Peyer's patch (tissue), 4 donors: Measurements from ENCODE around the gene PALLD. TPM values are rescaled to one million over a fixed set of nuclear protein-coding genes. Genes with fewer than 3 reads are reported as not detected.

ENCODE experiments used
- DNase-seq, 3 donors: peaks; one replicate each; pipeline ENCODE4 v3.0.0-alpha.2; 2017 to 2019
- H3K27ac ChIP-seq, 4 donors: fragments of 200-600 bp; sonication (generic); one replicate each; pipeline ENCODE4 v1.5.1; 2016 to 2019
- H3K27me3 ChIP-seq, 2 donors: fragments of 200-600 bp; sonication (generic); one replicate each; pipeline ENCODE4 v1.5.1; 2019
- H3K36me3 ChIP-seq, 3 donors: fragments of 200-600 bp; sonication (generic); one replicate each; pipeline ENCODE4 v1.5.1; 2016 to 2019
- H3K4me1 ChIP-seq, 4 donors: fragments of 200-600 bp; sonication (generic); one replicate each; pipeline ENCODE4 v1.5.1; 2016 to 2019
- H3K4me3 ChIP-seq, 4 donors: fragments of 200-600 bp; sonication (generic); 1 replicate in 3 of 4; 2 replicates in 1 of 4; pipeline ENCODE4 v1.5.1; 2016 to 2019; ENCODE audit warnings: mild to moderate bottlenecking in 1 of 4
- H3K9me3 ChIP-seq, 4 donors: fragments of 200-600 bp; sonication (generic); one replicate each; pipeline ENCODE4 v1.5.1; 2016 to 2019; ENCODE audit warnings: mild to moderate bottlenecking in 1 of 4
- POLR2A ChIP-seq, 2 donors: fragments of 450-650 bp; IDR thresholded peaks; one replicate each; pipeline ENCODE4 v1.5.1; 2017; ENCODE audit warnings: antibody characterized with exemption in 2 of 2, mild to moderate bottlenecking in 2 of 2, moderate library complexity in 2 of 2
- total RNA-seq, 4 donors: library from RNA; depleted of rRNA; stranded (reverse); fragments of >200 nt; gene quantifications; one replicate each; pipeline ENCODE4 v1.1.0, GENCODE V29; 2016
- TF ChIP-seq, protein P1 (sequence below), 6 experiments: fragments of 450-650 bp in 4 of 6; fragments of 200-600 bp in 2 of 6; sonication (generic) in 1 of 6; IDR thresholded peaks; one replicate each; pipeline ENCODE4 v1.5.1; 2017 to 2019; ENCODE audit warnings: antibody characterized with exemption in 6 of 6, mild to moderate bottlenecking in 3 of 6, moderate library complexity in 1 of 6

Gene PALLD
- total RNA-seq, 4 donors from 2014 or later = 68.0 to 175 (median 78.4) TPM

DNA sequence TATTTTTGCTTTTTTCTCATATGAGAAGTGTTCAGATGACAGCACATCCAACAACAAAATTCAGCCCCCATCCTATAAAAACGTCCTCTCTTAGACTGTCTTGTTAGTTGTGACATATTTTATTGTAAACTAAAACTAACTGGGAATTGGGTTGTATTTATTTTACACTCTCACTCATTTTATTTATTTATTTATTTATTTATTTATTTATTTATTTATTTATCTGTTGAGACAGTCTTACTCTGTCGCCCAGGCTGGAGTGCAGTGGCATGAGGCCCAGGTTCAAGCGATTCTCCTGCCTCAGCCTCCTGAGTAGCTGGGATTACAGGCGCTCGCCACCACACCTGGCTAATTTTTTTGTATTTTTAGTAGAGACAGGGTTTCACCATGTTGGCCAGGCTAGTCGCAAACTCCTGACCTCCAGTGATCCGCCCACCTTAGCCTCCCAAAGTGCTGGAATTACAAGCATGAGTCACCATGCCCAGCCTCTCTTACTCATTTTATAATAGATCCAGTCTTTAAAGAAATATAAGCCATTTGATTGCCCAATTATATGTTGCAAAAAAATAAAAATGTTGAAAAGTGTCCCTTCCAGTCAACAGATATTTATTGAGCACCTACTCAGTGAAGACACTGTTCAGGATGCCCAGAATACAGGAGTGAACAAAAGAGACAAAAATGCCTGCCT, 44.6 kb downstream of the PALLD start:
- TF ChIP-seq POLR2A (IDR thresholded peaks at IDR 0.05) = no peak
- TF ChIP-seq, protein P1, sequence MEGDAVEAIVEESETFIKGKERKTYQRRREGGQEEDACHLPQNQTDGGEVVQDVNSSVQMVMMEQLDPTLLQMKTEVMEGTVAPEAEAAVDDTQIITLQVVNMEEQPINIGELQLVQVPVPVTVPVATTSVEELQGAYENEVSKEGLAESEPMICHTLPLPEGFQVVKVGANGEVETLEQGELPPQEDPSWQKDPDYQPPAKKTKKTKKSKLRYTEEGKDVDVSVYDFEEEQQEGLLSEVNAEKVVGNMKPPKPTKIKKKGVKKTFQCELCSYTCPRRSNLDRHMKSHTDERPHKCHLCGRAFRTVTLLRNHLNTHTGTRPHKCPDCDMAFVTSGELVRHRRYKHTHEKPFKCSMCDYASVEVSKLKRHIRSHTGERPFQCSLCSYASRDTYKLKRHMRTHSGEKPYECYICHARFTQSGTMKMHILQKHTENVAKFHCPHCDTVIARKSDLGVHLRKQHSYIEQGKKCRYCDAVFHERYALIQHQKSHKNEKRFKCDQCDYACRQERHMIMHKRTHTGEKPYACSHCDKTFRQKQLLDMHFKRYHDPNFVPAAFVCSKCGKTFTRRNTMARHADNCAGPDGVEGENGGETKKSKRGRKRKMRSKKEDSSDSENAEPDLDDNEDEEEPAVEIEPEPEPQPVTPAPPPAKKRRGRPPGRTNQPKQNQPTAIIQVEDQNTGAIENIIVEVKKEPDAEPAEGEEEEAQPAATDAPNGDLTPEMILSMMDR (IDR thresholded peaks at IDR 0.05) = no peak
- Histone ChIP-seq H3K27ac (no peak overlapping the region), H3K4me1 (no peaks in the 10 kb centered on the region), H3K36me3 (no peaks in the 10 kb centered on the region), H3K27me3 (no peaks in the 10 kb centered on the region), H3K9me3 (no peaks in the 10 kb centered on the region), H3K4me3 (no peak overlapping the region)
- no peak for DNase-seq

DNA sequence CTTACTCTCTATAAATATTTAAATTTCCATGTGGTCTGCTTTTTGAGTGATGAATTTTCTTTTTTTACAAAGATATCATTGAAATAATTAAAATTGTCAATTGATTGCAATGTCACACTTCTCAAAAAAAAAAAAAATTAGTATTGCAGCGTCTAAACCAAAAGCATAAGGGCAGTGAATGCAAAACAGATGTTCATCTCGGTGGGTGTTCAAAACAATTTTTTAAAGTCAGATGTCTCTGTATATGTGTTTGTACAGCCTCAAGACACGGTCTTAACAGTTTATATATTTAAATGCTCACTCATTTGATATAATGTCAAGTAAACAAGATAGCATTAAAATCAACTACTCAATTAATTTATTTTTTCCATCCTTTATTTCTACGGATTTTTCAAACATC, 52.3 kb downstream of the PALLD start:
- Histone ChIP-seq H3K9me3 (no peaks in the 10 kb centered on the region), H3K4me3 (no peak overlapping the region), H3K36me3 (no peaks in the 10 kb centered on the region), H3K4me1 (no peaks in the 10 kb centered on the region), H3K27ac (no peak overlapping the region), H3K27me3 (no peaks in the 10 kb centered on the region)
- no peak for TF ChIP-seq POLR2A (IDR thresholded peaks at IDR 0.05)
- TF ChIP-seq, protein P1 (IDR thresholded peaks at IDR 0.05) = no peak
- DNase-seq = no peak

DNA sequence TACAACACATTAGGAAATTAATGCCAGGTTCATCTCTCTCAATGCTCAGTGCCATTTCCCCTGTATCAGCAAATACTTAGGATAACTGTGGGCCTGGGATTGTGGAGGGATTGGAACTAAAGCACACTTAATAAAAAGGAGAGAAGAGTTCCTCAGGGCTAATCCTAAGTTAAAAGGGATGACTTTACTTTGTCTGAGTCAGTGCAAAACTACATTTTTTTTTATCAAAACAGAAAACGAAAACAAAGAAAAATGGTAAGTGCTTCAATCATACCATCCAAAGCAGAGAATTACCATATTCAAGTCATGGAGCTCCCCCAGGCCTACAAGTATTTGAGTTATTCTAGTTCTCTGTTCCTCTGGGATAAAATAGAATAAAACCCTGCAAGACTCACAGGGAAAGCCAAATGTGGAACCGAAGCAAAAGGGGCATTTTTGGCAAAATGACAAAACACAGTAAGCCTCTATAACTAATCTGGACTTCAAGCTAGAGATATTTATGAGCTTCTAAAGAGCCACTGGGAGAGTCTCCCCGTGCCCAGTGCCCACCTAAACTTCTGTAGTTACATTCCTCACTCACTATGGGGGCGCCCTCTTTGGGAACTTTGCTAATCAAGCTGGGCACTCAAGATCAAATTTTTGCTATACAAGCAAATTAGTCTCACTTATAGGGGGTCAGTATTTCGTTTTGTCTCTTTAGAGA, 53.4 kb downstream of the PALLD start:
- no peak for TF ChIP-seq POLR2A (IDR thresholded peaks at IDR 0.05)
- TF ChIP-seq, protein P1 (IDR thresholded peaks at IDR 0.05) = no peak
- Histone ChIP-seq H3K4me1 (no peaks in the 10 kb centered on the region), H3K27me3 (no peaks in the 10 kb centered on the region), H3K9me3 (no peaks in the 10 kb centered on the region), H3K36me3 (no peaks in the 10 kb centered on the region), H3K27ac (no peak overlapping the region), H3K4me3 (no peak overlapping the region)
- no peak for DNase-seq

DNA sequence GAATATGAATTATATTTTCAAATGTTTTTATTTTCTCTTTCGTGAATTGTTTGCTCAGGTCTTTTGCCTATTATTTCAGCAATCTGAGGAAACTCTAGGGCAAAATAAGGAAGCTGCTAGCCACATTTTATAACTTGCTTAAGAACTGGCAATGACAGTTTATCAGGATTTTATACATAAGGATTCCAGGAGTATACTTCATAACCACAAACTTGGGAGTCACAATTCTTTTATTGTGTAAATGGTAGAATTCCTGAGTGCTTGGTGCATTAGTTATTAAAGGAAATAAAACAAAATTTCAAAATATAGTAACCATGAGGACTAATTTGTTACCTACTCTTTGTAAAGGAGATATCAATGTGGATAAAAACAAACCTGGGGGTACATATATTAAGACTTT, 54.4 kb downstream of the PALLD start:
- H3K4me1 ChIP-seq = no peaks in the 10 kb centered on the region
- H3K9me3 ChIP-seq = no peaks in the 10 kb centered on the region
- DNase-seq = no peak
- no peak for TF ChIP-seq POLR2A (IDR thresholded peaks at IDR 0.05)
- TF ChIP-seq, protein P1 (IDR thresholded peaks at IDR 0.05) = no peak
- H3K27me3 ChIP-seq = no peaks in the 10 kb centered on the region
- no peak overlapping the region for H3K27ac ChIP-seq
- no peak overlapping the region for H3K4me3 ChIP-seq
- H3K36me3 ChIP-seq = no peaks in the 10 kb centered on the region

DNA sequence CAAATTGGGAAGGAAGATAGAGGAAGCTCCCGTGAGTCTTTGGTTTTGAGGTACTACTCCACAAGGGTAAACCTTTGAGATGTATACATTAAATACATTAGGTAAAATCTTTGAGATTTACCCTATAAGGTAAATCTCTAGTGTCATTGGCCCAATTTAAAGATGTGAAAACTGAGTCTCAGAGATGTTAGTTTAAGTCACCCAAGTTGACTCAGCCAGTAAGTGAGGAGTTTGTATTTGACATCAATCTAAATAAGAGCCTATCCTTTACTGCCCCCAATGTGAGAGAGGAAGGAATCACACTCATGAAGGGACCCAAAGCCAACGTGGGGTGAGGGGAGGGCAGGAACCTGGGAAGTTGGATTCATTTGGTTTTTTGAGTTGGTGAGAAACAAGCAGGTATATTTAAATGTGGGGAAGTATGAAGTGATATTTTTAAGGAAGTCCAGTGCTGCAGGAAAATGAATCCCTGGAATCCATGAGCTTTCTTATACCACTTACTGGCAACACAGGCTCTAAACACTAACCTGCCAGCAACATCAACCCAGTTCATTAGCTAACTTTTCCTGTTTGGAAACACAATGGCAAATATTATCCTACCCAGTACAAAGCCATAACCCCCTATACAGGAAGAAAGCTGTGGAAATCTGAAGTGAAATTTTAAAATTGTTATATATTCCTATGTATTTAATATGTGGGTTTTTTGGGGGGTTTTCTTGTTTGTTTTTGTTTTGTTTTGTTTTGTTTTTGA, 55.3 kb downstream of the PALLD start:
- no peak overlapping the region for H3K27ac ChIP-seq
- TF ChIP-seq, protein P1 (IDR thresholded peaks at IDR 0.05) = peak in 2 of 6 experiments; percentile 9 to 19
- no peak for TF ChIP-seq POLR2A (IDR thresholded peaks at IDR 0.05)
- H3K4me1 ChIP-seq = no peaks in the 10 kb centered on the region
- no peaks in the 10 kb centered on the region for H3K27me3 ChIP-seq
- no peaks in the 10 kb centered on the region for H3K36me3 ChIP-seq
- no peak for DNase-seq
- no peak overlapping the region for H3K4me3 ChIP-seq
- H3K9me3 ChIP-seq = no peaks in the 10 kb centered on the region
